NB4 (cell line): Measurements from ENCODE around the gene SMS.

Experiments
- DNase-seq: peaks from one replicate; pipeline ENCODE4 v3.0.0; 2010; ENCODE audit warnings: low read depth
- H3K4me3 ChIP-seq: one replicate; pipeline ENCODE4 v1.5.1; 2011; ENCODE audit warnings: mild to moderate bottlenecking, low read depth, low read length, moderate library complexity
- CTCF ChIP-seq: IDR thresholded peaks from one replicate; pipeline ENCODE4 v1.5.1; 2012; ENCODE audit warnings: low read depth, low read length
- MYC ChIP-seq: IDR thresholded peaks from 2 replicates; pipeline ENCODE4 v1.6.1; 2011; ENCODE audit warnings: low read depth, low read length
- POLR2A ChIP-seq: IDR thresholded peaks from 2 replicates; pipeline ENCODE4 v1.6.1; 2011; ENCODE audit warnings: mild to moderate bottlenecking; ENCODE audit not compliant: insufficient read length; ENCODE audit errors: extremely low read depth
- TF ChIP-seq, protein P1 (sequence below): IDR thresholded peaks from 2 replicates; pipeline ENCODE4 v1.6.1; 2011; ENCODE audit warnings: low read depth, low read length

The SMS gene

DNA sequence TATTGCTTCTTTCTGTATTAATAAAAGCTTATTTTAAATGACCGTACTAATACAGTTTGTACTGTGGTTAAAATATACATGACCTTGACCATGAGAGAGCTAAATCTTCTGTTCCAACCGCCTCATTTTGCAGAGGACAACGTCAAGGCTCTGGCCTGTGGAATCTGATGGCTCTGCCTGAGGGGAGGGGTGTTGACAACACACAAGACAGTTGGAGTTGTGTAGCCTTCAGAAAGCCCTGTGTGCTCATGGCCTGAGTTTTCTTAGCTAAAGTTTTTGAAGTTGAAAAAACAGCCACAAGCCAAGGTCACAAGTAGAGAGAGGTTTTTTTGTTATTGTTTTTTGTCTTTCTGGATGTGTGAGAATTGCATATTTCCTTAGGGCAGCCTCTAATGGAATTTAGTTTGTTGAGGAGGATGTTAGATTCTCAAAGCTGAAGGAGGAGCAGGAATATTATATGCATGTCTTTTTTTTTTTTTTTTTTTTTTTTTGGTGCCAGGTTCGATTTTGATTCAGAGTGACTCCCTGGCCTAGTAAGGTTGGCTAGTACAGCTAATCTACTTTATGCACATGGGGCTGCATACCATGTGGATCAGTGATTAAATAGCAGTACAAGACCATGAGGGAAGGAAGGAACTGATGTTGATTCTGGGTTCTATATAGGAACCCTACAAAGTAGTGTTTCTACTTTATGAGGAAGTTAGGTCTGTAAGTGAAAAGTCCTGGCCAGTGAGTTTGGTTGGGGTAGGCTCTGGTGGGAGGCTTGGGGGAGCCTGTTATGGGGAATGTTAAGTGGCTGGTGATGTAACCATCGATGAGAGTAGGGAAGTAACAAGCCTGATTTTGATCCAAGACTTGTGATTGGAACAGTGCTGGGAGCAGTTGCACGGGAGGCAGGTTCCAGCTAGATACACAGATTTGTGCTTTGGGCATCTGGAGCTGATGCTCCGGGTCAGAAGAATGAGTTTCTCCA, 20.3 kb downstream of the SMS start:
- no peak overlapping the region for H3K4me3 ChIP-seq
- no peak for TF ChIP-seq CTCF
- TF ChIP-seq POLR2A = no peak
- TF ChIP-seq, protein P1, sequence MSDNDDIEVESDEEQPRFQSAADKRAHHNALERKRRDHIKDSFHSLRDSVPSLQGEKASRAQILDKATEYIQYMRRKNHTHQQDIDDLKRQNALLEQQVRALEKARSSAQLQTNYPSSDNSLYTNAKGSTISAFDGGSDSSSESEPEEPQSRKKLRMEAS = no peak
- TF ChIP-seq MYC = no peak
- peak; percentile 49 for DNase-seq

DNA sequence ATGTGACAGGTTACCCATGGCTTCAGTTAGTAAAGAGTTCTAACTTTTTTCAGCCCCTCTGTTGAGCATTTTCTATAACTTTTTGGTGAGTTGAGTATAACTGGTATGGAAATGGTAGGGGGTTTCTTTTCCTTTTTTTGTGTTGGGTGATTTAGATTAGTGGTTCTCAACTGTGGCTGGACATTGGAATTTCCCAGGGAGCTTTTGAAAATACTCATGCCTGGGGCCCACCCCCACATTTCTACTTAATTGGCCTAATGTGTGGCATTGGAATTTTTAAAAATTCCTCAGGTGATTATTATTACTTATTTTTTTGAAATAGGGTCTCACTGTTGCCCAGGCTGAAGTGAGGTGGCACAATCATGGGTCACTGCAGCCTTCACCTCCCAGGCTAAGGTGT, 21.9 kb downstream of the SMS start:
- TF ChIP-seq MYC = no peak
- no peak for DNase-seq
- no peak overlapping the region for H3K4me3 ChIP-seq

GRCh38 chrX:21963269-21963668, 22.8 kb downstream of the SMS start:
- DNase-seq = no peak
- no peak overlapping the region for H3K4me3 ChIP-seq
- TF ChIP-seq, protein P1 = no peak
- no peak for TF ChIP-seq POLR2A
- no peak for TF ChIP-seq MYC
- no peak for TF ChIP-seq CTCF

DNA sequence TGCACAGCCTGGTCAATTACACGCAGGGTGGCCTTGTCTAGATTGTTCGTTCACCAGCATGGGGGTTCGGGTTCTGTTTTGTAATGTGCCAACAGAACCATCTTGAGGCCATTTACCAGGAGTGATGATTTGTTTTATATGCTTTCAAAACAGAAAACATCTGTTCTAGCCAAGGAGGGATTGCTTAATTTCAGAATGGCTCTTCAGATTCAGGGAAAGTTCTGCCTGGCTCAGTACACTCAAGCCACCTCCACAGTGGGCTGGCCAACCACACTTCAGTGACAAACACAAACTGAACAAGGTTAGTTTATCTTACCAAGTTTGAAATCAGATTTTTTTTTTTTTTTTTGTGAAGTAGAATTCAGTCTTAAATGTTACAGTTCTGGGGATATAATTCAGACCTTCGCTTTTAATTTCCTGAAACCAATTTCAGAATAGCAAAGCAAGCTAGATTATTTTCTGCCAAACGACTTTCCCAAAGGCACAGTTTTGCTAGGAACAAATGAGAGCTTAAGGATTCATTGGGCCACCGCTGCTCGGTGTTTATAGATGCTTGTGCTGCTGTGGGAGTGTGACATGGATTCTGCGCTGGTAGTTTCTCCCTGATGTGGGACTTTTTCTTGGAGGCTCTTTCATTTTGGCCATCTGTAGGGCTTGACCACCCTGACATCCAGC, 23.4 kb downstream of the SMS start:
- no peak overlapping the region for H3K4me3 ChIP-seq
- no peak for DNase-seq
- no peak for TF ChIP-seq MYC
- no peak for TF ChIP-seq CTCF
- no peak for TF ChIP-seq POLR2A
- TF ChIP-seq, protein P1 = no peak

DNA sequence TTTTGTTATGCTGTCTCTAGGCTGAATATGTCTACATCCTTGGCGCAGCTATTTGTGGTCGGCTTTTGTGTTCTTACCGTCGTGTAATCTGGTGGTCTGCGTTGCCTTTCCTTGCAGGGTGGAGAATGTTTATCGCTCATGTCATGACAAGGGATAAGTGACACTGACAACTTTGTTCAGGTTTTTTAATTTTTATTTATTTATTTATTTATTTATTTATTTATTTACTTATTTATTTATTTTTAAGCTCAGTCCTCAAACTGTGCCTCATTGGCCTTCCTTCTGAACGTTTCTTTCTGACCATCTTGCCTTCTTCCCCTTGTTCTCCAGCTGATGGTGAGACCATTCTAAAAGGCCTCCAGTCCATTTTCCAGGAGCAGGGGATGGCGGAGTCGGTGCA, 26.4 kb downstream of the SMS start:
- DNase-seq = no peak
- H3K4me3 ChIP-seq = no peak overlapping the region
- TF ChIP-seq POLR2A = no peak
- no peak for TF ChIP-seq CTCF
- TF ChIP-seq MYC = no peak
- TF ChIP-seq, protein P1 = no peak

DNA sequence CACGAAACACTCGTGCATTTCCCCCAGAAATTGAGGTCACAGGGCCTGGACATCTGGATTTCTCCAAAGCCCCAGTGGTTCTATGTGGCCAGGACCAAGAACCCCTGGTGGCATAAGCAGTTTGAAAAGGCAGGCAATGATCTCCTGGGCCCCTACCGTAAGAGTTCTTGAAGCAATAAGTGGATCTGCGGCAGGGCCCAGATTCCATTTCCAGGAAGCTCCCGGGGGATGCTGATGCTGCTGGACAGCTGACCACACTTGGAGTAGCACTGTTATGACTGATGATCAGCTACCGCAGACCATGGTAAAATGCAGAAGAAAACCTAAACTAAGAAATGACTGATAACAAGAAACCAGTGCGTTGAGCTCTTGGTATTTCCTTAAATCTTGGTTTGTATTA, 27.8 kb downstream of the SMS start:
- no peak for DNase-seq
- TF ChIP-seq, protein P1 = no peak
- H3K4me3 ChIP-seq = no peak overlapping the region
